H1 (cell line): ENCODE measurements around the gene SNAPC2. TPM values are rescaled to one million over a fixed set of nuclear protein-coding genes. Genes with fewer than 3 reads are reported as not detected.
A peak's percentile ranks its signal among the peaks of the same experiment; 100 is the strongest.

Source experiments
- CTCF ChIA-PET: fragments of 300-600 bp; sonication (Branson Sonifier 250); formaldehyde crosslinking; loops from one replicate; lab custom pipeline; 2021; ENCODE audit not compliant: partially characterized antibody; lab: Charles Lee
- POLR2A ChIA-PET: fragments of 300-600 bp; sonication (Branson Sonifier 250); formaldehyde crosslinking; loops from one replicate; lab custom pipeline; 2021; ENCODE audit warnings: inconsistent platforms; ENCODE audit not compliant: partially characterized antibody; lab: Charles Lee
- DNase-seq, 2 experiments: peaks; one replicate each; pipeline versions ENCODE4 v3.0.0 to v3.0.0-alpha.2; 2010 to 2022; ENCODE audit warnings: low spot score in 2 of 2, low read depth in 1 of 2, mixed read lengths in 1 of 2
- FAIRE-seq: peaks from 2 replicates; lab custom pipeline; 2011; peaks lifted over from hg19 to GRCh38; lab: Jason Lieb, UNC
- H2AFZ ChIP-seq: 2 replicates; pipeline ENCODE4 v1.8.1; 2012; ENCODE audit warnings: low read length, inconsistent platforms
- H2AK5ac ChIP-seq: 2 replicates; pipeline ENCODE4 v1.6.1; 2013; ENCODE audit warnings: low read depth, low read length
- H2BK120ac ChIP-seq: replicated peaks from 2 replicates; pipeline ENCODE3; 2013; ENCODE audit warnings: low read depth, low read length, inconsistent platforms
- H2BK12ac ChIP-seq: 2 replicates; pipeline ENCODE4 v1.6.1; 2013; ENCODE audit warnings: low read depth, low read length
- H2BK15ac ChIP-seq: 2 replicates; pipeline ENCODE4 v1.6.1; 2013; ENCODE audit warnings: low read length
- H2BK20ac ChIP-seq: 2 replicates; pipeline ENCODE4 v1.6.1; 2013; ENCODE audit warnings: low read length
- H2BK5ac ChIP-seq: 2 replicates; pipeline ENCODE4 v1.6.1; 2013; ENCODE audit warnings: low read depth, low read length
- H3K14ac ChIP-seq: 2 replicates; pipeline ENCODE4 v1.6.1; 2013; ENCODE audit warnings: inconsistent platforms; ENCODE audit not compliant: insufficient read length
- H3K18ac ChIP-seq: 2 replicates; pipeline ENCODE4 v1.6.1; 2013; ENCODE audit warnings: low read length; ENCODE audit errors: extremely low read depth
- H3K23ac ChIP-seq: 2 replicates; pipeline ENCODE4 v1.6.1; 2013; ENCODE audit warnings: inconsistent platforms; ENCODE audit not compliant: insufficient read length
- H3K23me2 ChIP-seq: 2 replicates; pipeline ENCODE4 v1.6.1; 2013; ENCODE audit warnings: low read depth, low read length
- H3K27ac ChIP-seq: 2 replicates; pipeline ENCODE4 v1.6.1; 2011; ENCODE audit warnings: low read depth, low read length, inconsistent platforms
- H3K27me3 ChIP-seq, 4 experiments: replicated peaks in 1 of 4; 1 replicate in 1 of 4; 2 replicates in 3 of 4; pipeline versions ENCODE4 v1.6.1 to v1.8.1; 2011 to 2013; ENCODE audit warnings: low read length in 3 of 4, mild to moderate bottlenecking in 3 of 4, inconsistent platforms in 2 of 4, mixed read lengths in 2 of 4, moderate library complexity in 1 of 4; ENCODE audit not compliant: control insufficient read depth in 3 of 4, insufficient read depth in 3 of 4; ENCODE audit errors: extremely low read depth in 1 of 4
- H3K36me3 ChIP-seq, 4 experiments: 2 replicates each; pipeline versions ENCODE4 v1.6.1 to v1.8.1; 2011 to 2013; ENCODE audit warnings: mild to moderate bottlenecking in 4 of 4, low read length in 3 of 4, moderate library complexity in 2 of 4, control low read depth in 1 of 4, inconsistent platforms in 1 of 4; ENCODE audit not compliant: insufficient read depth in 4 of 4, control insufficient read depth in 2 of 4
- H3K4ac ChIP-seq: replicated peaks from 2 replicates; pipeline ENCODE3; 2013; ENCODE audit warnings: low read length, low read depth, mixed read lengths, inconsistent platforms; ENCODE audit not compliant: insufficient read length
- H3K4me1 ChIP-seq, 4 experiments: replicated peaks in 1 of 4; 1 replicate in 1 of 4; 2 replicates in 3 of 4; pipeline versions ENCODE4 v1.6.1 to v1.8.1; 2011 to 2013; ENCODE audit warnings: low read length in 3 of 4, inconsistent platforms in 2 of 4, mixed read lengths in 1 of 4; ENCODE audit not compliant: insufficient read depth in 4 of 4, control insufficient read depth in 3 of 4
- H3K4me2 ChIP-seq, 2 experiments: 2 replicates each; pipeline versions ENCODE4 v1.6.1 to v1.8.1; 2011 to 2013; ENCODE audit warnings: low read depth in 2 of 2, low read length in 2 of 2, control low read depth in 1 of 2, inconsistent platforms in 1 of 2, mild to moderate bottlenecking in 1 of 2; ENCODE audit not compliant: insufficient read depth in 1 of 2
- H3K4me3 ChIP-seq, 4 experiments: fragments of 200-600, 300-600 bp in 1 of 4; sonication (generic), shearing (Covaris generic), sonication (Bioruptor Twin) in 1 of 4; 2 replicates each; pipeline versions ENCODE4 v1.5.1 to v1.8.1; 2011 to 2016; ENCODE audit warnings: low read length in 4 of 4, low read depth in 3 of 4, control low read depth in 2 of 4, inconsistent platforms in 2 of 4, mild to moderate bottlenecking in 2 of 4, mixed read lengths in 1 of 4, moderate library complexity in 1 of 4; ENCODE audit not compliant: insufficient read depth in 2 of 4; ENCODE audit errors: extremely low read depth in 1 of 4
- H3K56ac ChIP-seq: replicated peaks from 2 replicates; pipeline ENCODE3; 2013; ENCODE audit warnings: low read depth, mild to moderate bottlenecking, mixed read lengths, low read length, inconsistent platforms; ENCODE audit not compliant: insufficient read length
- H3K79me1 ChIP-seq: 2 replicates; pipeline ENCODE4 v1.6.1; 2013; ENCODE audit warnings: low read depth, low read length, control low read depth
- H3K79me2 ChIP-seq, 2 experiments: 2 replicates each; pipeline versions ENCODE4 v1.6.1 to v1.8.1; 2012 to 2013; ENCODE audit warnings: low read length in 2 of 2, mild to moderate bottlenecking in 2 of 2, inconsistent platforms in 1 of 2; ENCODE audit not compliant: insufficient read depth in 2 of 2, control insufficient read depth in 1 of 2
- H3K9ac ChIP-seq, 4 experiments: replicated peaks in 1 of 4; 1 replicate in 1 of 4; 2 replicates in 3 of 4; pipeline versions ENCODE4 v1.6.1 to v1.8.1; 2011 to 2013; ENCODE audit warnings: low read depth in 3 of 4, low read length in 3 of 4, control low read depth in 2 of 4, mild to moderate bottlenecking in 2 of 4, moderate library complexity in 2 of 4, inconsistent platforms in 1 of 4; ENCODE audit errors: extremely low read depth in 1 of 4
- H3K9me3 ChIP-seq, 2 experiments: 2 replicates each; pipeline versions ENCODE4 v1.6.1 to v1.8.1; 2012 to 2013; ENCODE audit warnings: mild to moderate bottlenecking in 2 of 2, moderate library complexity in 2 of 2, control low read depth in 1 of 2, inconsistent platforms in 1 of 2, low read depth in 1 of 2, low read length in 1 of 2, mixed read lengths in 1 of 2; ENCODE audit not compliant: insufficient read depth in 2 of 2
- H4K20me1 ChIP-seq, 2 experiments: replicated peaks in 1 of 2; 2 replicates each; pipeline versions ENCODE3 to v1.8.1; 2011 to 2013; ENCODE audit warnings: inconsistent platforms in 2 of 2, low read length in 2 of 2, mild to moderate bottlenecking in 1 of 2; ENCODE audit not compliant: insufficient read depth in 2 of 2, control insufficient read depth in 1 of 2
- H4K5ac ChIP-seq: 2 replicates; pipeline ENCODE4 v1.6.1; 2013; ENCODE audit warnings: low read length, low read depth, mixed read lengths, inconsistent platforms; ENCODE audit not compliant: insufficient read length
- H4K8ac ChIP-seq: 2 replicates; pipeline ENCODE4 v1.8.0; 2013; ENCODE audit warnings: mild to moderate bottlenecking, moderate library complexity, low read length, inconsistent platforms; ENCODE audit not compliant: insufficient read depth; ENCODE audit errors: extremely low read depth
- H4K91ac ChIP-seq: replicated peaks from 2 replicates; pipeline ENCODE3; 2013; ENCODE audit warnings: low read length, mixed read lengths, inconsistent platforms; ENCODE audit not compliant: insufficient read length
- CTCF ChIP-seq, 3 experiments: IDR thresholded peaks; 1 replicate in 2 of 3; 2 replicates in 1 of 3; pipeline versions ENCODE4 v1.5.1 to v1.6.1; 2011; ENCODE audit warnings: low read length in 3 of 3, mild to moderate bottlenecking in 3 of 3, inconsistent platforms in 2 of 3, low read depth in 1 of 3, moderate library complexity in 1 of 3; ENCODE audit not compliant: insufficient read depth in 1 of 3; ENCODE audit errors: control extremely low read depth in 1 of 3
- RAD21 ChIP-seq, 2 experiments: IDR thresholded peaks in 1 of 2; conservative IDR thresholded peaks in 1 of 2; 2 replicates each; pipeline ENCODE4 v1.6.1; 2011; ENCODE audit warnings: low read depth in 2 of 2, low read length in 2 of 2, improper control_type of control experiment in 1 of 2, inconsistent platforms in 1 of 2, mild to moderate bottlenecking in 1 of 2, moderate library complexity in 1 of 2
- RNF2 ChIP-seq: fragments of 200-900, 300-1000 bp; sonication (generic); IDR thresholded peaks from 2 replicates; pipeline ENCODE4 v1.7.1; 2016; ENCODE audit warnings: borderline replicate concordance, low read depth, mild to moderate bottlenecking, antibody characterized with exemption, low read length; ENCODE audit not compliant: poor library complexity, severe bottlenecking; ENCODE audit errors: missing control alignments
- WGBS, 2 experiments: shearing (Covaris generic) in 1 of 2; methylation state at CpG; one replicate each; pipeline versions ENCODE4 v1.1.6 to v1.1.7; 2013 to 2015; ENCODE audit warnings: low lambda C conversion rate in 2 of 2, mixed read lengths in 2 of 2, inconsistent platforms in 1 of 2, low coverage in 1 of 2, missing lambda C conversion rate in 1 of 2; ENCODE audit not compliant: insufficient replicate concordance in 2 of 2, insufficient coverage in 1 of 2, insufficient read length in 1 of 2; ENCODE audit errors: extremely low coverage in 1 of 2, missing lambda C conversion rate in 1 of 2; 5-methylcytosine and 5-hydroxymethylcytosine counted together
- polyA plus RNA-seq, 7 experiments: library from polyadenylated mRNA; depleted of rRNA in 3 of 7; stranded (reverse) in 5 of 7; unstranded in 2 of 7; fragments of >200 nt in 5 of 7; fragments of 200-250 nt in 2 of 7; gene quantifications; 1 replicate in 5 of 7; 2 replicates in 1 of 7; 4 replicates in 1 of 7; pipeline versions ENCODE4 v1.2.1 to v1.2.3, GENCODE V29; 2011 to 2013; ENCODE audit warnings: missing spikeins in 2 of 7, mixed read lengths in 2 of 7
- total RNA-seq: library from RNA; stranded (reverse); fragmentation: NEBNext Ultra II Directional; extraction: Animal tissue kit (Norgen Biotek cat#: 25700); gene quantifications from 2 replicates; pipeline ENCODE4 v1.2.1, GENCODE V29; 2021

SNAPC2 gene
- total and polyA plus RNA-seq, 2 of the 8 experiments (the other 6 are each of a cell fraction or from before 2014, with no cell fraction given), result 18.2 to 20.3 TPM

GRCh38 chr19:7908742-7909461 lies 11.2 kb upstream of the SNAPC2 start:
- Histone ChIP-seq H2BK12ac (no peak overlapping the region), H2BK15ac (no peak overlapping the region), H4K5ac (no peak overlapping the region), H3K4ac (no peak overlapping the region), H4K91ac (no peak overlapping the region), H3K56ac (no peak overlapping the region), H2AK5ac (no peak overlapping the region), H3K4me2 (no peak overlapping the region), H3K9me3 (no peaks in the 10 kb centered on the region), H2BK5ac (no peak overlapping the region), H3K9ac (no peak overlapping the region), H3K23me2 (peaks cover 5% of the 10 kb centered on the region; the same call in 1 of the 2 replicates), H3K18ac (no peak overlapping the region)
- 87% methylated on average over 16 of the region's 19 CpGs; no CpG with 5 or more reads in 1 of the 2 experiments for WGBS, 2 experiments
- DNase-seq, result no peak
- CTCF ChIA-PET, result interaction anchor here (0.8 to 1.8 kb wide), 12 partner anchors 8 to 185 kb away, joined by 3 to 12 read pairs (median 4); no protein-coding TSS in a partner anchor
- TF ChIP-seq CTCF (IDR thresholded peaks at IDR 0.05; ENCODE audit: control extremely low read depth in 1 of 3, insufficient read depth in 1 of 3, low read depth in 1 of 3, low read length in 3 of 3) (peak; percentile 30 to 44 (median 32)), RNF2 (no peak), RAD21 (IDR thresholded peaks at IDR 0.05 in 1 of 2, conservative IDR thresholded peaks at IDR 0.05 in 1 of 2; ENCODE audit: low read depth in 2 of 2, low read length in 2 of 2) (0 out of 4 replicates have a peak, but pooled peaks of 1 of the 2 experiments have one; percentile 12)
- TF ChIP-seq, all 59 proteins: peak for 2
- Histone ChIP-seq H2BK120ac (no peak overlapping the region), H3K14ac (no peak overlapping the region), H3K36me3 (peaks cover 5 to 30% (median 16%) of the 10 kb centered on the region in 4 experiments; a peak in 5 of 8 replicates), H3K79me1 (peaks cover 11% of the 10 kb centered on the region), H4K20me1 (peaks cover 5 to 19% of the 10 kb centered on the region in 2 experiments), H3K27ac (no peak overlapping the region), H2BK20ac (no peak overlapping the region), H3K23ac (no peak overlapping the region), H3K79me2 (peaks cover 0 to 22% of the 10 kb centered on the region in 2 experiments; a peak in 2 of 4 replicates), H2AFZ (no peak overlapping the region), H3K4me3 (no peak overlapping the region), H4K8ac (no peak overlapping the region), H3K27me3 (peaks cover 0 to 1% (median 0%) of the 10 kb centered on the region in 4 experiments; a peak in 1 of 7 replicates), H3K4me1 (peaks cover 0 to 5% (median 4%) of the 10 kb centered on the region in 4 experiments; a peak in 5 of 7 replicates)
- POLR2A ChIA-PET, result interaction anchor here (1.0 to 2.3 kb wide), 8 partner anchors 8 to 51 kb away, joined by 4 to 12 read pairs (median 6); partner anchors contain the start of gene TIMM44
- FAIRE-seq, result no peak
